ENCODE measurements around the gene C14orf180.
"Not testable (repeated sequence)": the region's sequence is repeated elsewhere in the genome, so short reads cannot be mapped to it uniquely, and the experiment has no call there.

C14orf180 gene

GRCh38 chr14:104633276-104634137 is 53.9 kb downstream of the C14orf180 start:
- no peak for DNase-seq

DNA sequence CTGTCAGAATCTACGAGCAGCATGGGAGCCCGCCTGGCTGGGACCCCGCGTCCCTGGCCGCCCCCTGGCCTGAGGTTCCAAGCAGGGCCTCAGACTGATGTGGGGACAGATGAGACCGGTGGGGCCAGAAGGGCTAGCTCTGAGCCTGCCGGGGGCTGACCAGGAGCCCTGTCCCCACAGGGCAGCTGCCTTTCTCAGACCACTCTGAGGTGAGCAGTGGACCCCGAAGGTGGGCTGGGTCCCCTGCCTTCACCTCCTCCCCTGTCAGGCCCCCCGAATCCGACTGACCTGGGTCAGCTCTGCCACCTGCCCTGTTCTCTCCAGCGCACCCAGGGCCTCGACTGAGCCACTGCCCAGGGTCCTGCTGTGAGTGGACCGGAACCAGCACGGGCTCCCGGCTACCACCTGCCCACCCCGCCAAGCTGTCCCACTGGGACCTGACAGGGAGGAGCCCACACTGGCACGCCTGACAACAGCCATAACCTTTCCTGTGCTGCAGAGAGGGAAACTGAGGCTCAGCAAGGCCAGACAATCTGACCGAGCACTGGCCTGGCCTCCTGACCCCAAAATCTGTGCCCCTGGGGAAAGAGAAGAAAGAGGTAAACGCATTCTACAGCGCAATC is 54.7 kb downstream of the C14orf180 start:
- DNase-seq, result no peak

- no peak for DNase-seq
These were observed 55.5 kb downstream of the C14orf180 start for GRCh38 chr14:104634886-104635570.

- no peak for DNase-seq
These were observed 56.2 kb downstream of the C14orf180 start for GRCh38 chr14:104635717-104636116.

- no peak for DNase-seq
These were observed 56.6 kb downstream of the C14orf180 start for GRCh38 chr14:104636131-104636530.

- not testable (repeated sequence) for DNase-seq
These were observed 57.4 kb downstream of the C14orf180 start for GRCh38 chr14:104636846-104637545.

DNA sequence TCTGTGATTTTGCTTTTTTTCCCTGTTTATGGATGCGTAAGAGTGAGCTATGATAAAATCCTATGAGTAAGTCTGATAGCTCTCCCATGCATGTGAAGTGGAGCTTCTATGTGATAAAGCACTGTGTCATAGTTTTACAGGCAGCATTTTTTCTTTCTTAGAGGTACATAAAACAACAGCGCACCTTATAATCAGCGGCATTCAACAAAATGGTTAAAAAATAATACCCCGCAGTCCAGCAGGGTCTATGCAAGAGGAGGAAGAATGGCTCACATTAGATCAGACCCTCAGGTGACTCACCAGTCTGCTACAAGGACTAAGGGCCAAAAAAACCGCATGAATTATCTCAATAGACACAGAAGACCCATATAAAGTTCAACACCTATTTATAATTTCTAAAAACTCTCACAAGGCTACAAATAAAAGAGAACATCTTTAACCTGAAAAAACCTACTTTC is 58.0 kb downstream of the C14orf180 start:
- no peak for DNase-seq

DNA sequence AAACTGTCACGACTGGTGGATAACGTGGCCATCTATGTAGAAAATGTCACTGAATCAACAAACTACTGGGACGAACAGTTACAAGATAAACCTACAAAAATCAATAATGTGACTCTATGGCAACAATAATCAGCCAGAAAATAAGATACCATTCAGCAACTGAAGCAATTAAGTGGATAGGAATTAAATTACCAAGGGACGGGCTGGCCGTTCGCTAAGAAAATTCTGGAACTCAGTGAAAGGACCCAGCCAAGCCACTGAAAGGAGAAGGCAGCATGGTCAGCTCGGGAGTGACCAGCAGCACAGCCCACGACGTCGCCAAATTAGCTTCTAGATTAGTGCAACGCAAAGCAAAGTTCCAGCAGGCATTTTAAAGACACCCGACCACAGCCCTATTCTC is 58.6 kb downstream of the C14orf180 start:
- no peak for DNase-seq

GRCh38 chr14:104638927-104639450 is 59.4 kb downstream of the C14orf180 start:
- no peak for DNase-seq

- no peak for DNase-seq
These were observed 59.9 kb downstream of the C14orf180 start for GRCh38 chr14:104639471-104639870.
